GM21526 (cell line): ENCODE data around the gene ZNF587.
"Not testable (repeated sequence)": the region's sequence is repeated elsewhere in the genome, so short reads cannot be mapped to it uniquely, and the experiment has no call there.

Experiments used
- ATAC-seq: cut with Tn5 transposase; IDR thresholded peaks from one replicate; pipeline ENCODE4 v1.9.1; 2021; ENCODE audit warnings: moderate library complexity; ENCODE audit not compliant: unreplicated experiment, low FRiP score

The ZNF587 gene

GRCh38 chr19:57873883-57874799 is 24.5 kb downstream of the ZNF587 start:
- ATAC-seq: not testable (repeated sequence)

- ATAC-seq: no peak
Measured at GRCh38 chr19:57886046-57886445, 36.4 kb downstream of the ZNF587 start.

- ATAC-seq: no peak
Measured at GRCh38 chr19:57887195-57887941, 37.7 kb downstream of the ZNF587 start.

- ATAC-seq: peak; percentile 13
Measured at GRCh38 chr19:57888107-57888559, 38.5 kb downstream of the ZNF587 start.

GRCh38 chr19:57888560-57889231 is 39.0 kb downstream of the ZNF587 start, which contains the start of gene ZNF814:
ZNF814 (minus strand) TSS chr19:57889037; CDS start chr19:57888802, 235 bp downstream.
- peak; percentile 72 for ATAC-seq

- ATAC-seq: not testable (repeated sequence)
Measured at GRCh38 chr19:57890706-57891105, 41.0 kb downstream of the ZNF587 start.

- no peak for ATAC-seq
Measured at GRCh38 chr19:57900311-57900710, 50.7 kb downstream of the ZNF587 start.

GRCh38 chr19:57903618-57904184 is 54.0 kb downstream of the ZNF587 start:
- no peak for ATAC-seq

- ATAC-seq: no peak
Measured at GRCh38 chr19:57905258-57905657, 55.6 kb downstream of the ZNF587 start.

GRCh38 chr19:57907394-57907793 is 57.7 kb downstream of the ZNF587 start:
- ATAC-seq: no peak

- no peak for ATAC-seq
Measured at GRCh38 chr19:57914531-57914930, 64.9 kb downstream of the ZNF587 start.
